Astrocyte of the spinal cord (primary cell): ENCODE results near the gene ACY1.
"Not testable (repeated sequence)": the region's sequence is repeated elsewhere in the genome, so short reads cannot be mapped to it uniquely, and the experiment has no call there.

ENCODE experiments used
- DNase-seq: peaks from one replicate; pipeline ENCODE4 v3.0.0; 2011; ENCODE audit warnings: low read depth, low spot score
- H3K4me3 ChIP-seq: 2 replicates; pipeline ENCODE4 v1.5.1; 2011; ENCODE audit warnings: low read depth, mild to moderate bottlenecking, low read length, moderate library complexity
- CTCF ChIP-seq: IDR thresholded peaks from 2 replicates; pipeline ENCODE4 v1.5.1; 2012; ENCODE audit warnings: low read depth, mild to moderate bottlenecking, low read length, inconsistent platforms
- in situ Hi-C: cut with HindIII; loops from 2 replicates; pipeline ENCODE4 v1.10.0; 2017; ENCODE audit warnings: low sequenced_read_pairs

Gene ACY1

GRCh38 chr3:51983578-51984268 is 388 bp downstream of the ACY1 start:
- TF ChIP-seq CTCF = no peak
- DNase-seq = no peak
- in situ Hi-C loops = no loop called here
- peak overlapping the region; percentile 65 for H3K4me3 ChIP-seq

DNA sequence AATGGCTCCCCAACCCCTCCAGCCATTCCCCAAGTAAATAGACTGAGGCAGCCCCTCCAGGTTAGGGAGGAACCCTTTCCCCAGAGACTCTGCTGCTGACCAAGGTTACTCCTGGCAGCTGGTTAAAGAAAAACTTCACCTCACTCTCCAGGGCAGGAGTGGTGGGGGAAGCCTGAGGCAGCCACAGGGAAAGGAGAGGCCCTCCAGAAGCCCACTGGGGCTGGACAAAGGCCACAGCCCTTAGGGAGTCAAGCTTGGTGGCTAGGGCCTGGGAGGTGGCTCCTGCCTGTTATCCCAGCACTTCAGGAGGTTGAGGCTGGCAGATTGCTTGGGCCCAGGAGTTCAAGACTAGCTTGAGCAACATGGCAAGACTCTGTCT is 923 bp downstream of the ACY1 start:
- DNase-seq = no peak
- no peak overlapping the region for H3K4me3 ChIP-seq
- TF ChIP-seq CTCF = no peak
- in situ Hi-C loops = no loop called here

GRCh38 chr3:51985063-51985462 is 1.7 kb downstream of the ACY1 start:
- in situ Hi-C loops = no loop called here

DNA sequence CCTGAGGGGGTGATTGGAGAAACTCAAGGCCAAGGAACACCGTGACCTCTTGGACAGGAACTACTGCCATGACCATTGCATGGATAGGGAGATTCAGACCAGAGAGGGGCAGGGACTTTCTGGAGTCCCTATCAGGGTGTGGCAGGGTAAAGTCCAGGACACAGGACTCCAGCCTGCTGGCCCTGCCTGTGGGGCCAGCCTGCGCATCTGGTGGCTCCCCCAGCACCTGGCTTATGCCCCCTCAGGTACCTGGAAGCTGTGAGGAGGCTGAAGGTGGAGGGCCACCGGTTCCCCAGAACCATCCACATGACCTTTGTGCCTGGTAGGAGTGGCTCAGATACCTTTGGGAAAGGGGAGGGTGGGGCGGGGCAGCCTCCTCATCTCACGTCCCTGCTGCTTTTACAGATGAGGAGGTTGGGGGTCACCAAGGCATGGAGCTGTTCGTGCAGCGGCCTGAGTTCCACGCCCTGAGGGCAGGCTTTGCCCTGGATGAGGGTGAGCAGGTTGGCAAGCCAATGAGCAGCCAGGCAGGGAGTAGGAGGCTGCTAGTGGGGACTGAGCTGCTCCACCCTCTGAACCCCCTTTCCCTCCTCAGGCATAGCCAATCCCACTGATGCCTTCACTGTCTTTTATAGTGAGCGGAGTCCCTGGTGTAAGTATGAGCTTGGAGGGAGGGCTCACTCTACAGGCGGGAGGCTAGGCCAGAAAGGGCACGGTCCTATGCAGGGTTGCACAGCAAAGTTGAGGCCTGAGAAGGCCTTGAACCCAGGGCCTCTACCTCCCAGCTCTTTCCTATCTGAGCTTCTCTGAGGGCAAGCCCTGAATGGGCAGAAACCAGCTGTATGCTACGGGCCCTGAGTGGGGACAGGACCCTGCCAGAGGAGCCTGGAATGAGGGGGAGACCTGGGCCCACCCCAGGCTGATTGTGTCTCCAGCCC is 2.9 kb downstream of the ACY1 start:
- DNase-seq = no peak
- H3K4me3 ChIP-seq = no peak overlapping the region
- in situ Hi-C loops = no loop called here
- TF ChIP-seq CTCF = no peak

More at GRCh38 chr3:51985063-51985462, 1.7 kb downstream of the ACY1 start:
- no peak for TF ChIP-seq CTCF
- no peak for DNase-seq
- H3K4me3 ChIP-seq = no peak overlapping the region

DNA sequence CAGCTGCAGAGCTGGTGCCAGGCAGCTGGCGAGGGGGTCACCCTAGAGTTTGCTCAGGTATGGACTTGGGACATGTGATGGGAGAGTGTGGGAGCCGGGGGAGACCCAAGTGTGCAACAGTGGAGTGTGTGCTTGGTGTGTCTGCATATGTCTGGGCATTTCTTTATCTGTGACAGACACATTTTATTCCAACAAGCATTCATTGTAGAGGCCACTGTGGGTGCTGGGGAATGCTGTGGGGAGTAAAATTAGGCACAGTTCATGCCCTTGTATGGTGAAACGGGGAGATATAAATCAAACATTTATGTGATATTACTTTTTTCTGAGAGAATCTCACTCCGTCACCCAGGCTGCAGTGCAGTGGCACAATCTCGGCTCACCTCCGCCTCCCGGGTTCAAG is 4.2 kb downstream of the ACY1 start:
- no peak for DNase-seq
- no peak for TF ChIP-seq CTCF
- no peak overlapping the region for H3K4me3 ChIP-seq
- in situ Hi-C loops = no loop called here

- no peak for TF ChIP-seq CTCF
- in situ Hi-C loops = no loop called here
- no peak overlapping the region for H3K4me3 ChIP-seq
- no peak for DNase-seq
These were observed 5.2 kb downstream of the ACY1 start for GRCh38 chr3:51988286-51989146.

- in situ Hi-C loops, H3K4me3 ChIP-seq, DNase-seq: not testable (repeated sequence)
These were observed 7.2 kb downstream of the ACY1 start for GRCh38 chr3:51990501-51990971.
